ENCODE measurements around the gene KCNH8.
"Not testable (repeated sequence)": the region's sequence is repeated elsewhere in the genome, so short reads cannot be mapped to it uniquely, and the experiment has no call there.

Gene KCNH8

DNA sequence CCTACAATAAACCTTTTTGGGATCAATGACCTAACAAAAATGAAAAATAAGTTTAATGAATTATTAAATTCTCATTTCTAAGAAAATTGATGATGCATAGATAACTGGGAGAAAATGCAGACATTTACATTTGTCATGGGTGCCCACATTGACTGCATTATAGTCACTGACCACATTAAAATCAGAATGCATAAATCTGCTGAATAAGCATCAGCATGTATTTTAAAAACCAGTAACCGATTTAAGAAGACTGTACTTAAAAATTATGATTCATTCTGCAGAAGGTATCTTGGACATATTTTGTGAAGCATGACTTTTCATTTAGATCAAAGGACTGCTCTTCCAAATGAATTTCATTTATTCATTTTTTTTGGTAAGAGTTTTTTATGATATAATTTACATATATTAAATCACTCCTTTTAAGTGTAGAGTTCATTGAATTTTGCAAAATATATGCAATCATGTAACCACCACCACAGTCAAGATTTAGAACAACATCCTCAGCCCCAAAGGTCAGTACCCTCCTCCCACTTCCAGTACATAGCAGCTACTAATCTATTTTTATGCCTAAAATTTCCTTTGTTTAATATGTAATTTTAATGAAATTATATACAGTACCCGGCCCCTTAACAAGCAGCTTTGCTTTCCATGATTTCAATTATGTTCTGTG is 11.8 kb downstream of the KCNH8 start:
- DNase-seq, result no peak
- in situ Hi-C loops (cut with HindIII; ENCODE audit: low pct_ligation_motif_present, low pct_unique_long_range_greater_than_20kb, low sequenced_read_pairs), result no loop called here

DNA sequence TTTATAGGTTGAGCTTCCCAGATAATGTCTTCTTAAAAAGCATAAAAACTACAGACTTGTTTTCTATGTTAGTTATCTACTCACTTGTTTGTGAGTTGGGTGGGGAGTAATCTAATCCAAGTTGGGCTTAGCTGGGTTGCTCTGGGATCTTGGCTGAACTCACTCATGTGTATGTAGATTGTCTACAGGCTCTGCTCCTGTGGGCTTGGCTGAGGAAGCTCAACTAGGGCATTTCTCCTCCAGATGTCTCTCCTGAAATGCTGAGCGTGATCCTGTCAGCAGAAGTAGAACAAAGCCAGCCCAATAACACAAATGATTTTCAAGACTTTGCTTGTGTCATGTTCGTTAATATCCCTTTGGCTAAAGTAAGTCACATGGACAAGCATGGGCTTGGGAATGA is 17.3 kb downstream of the KCNH8 start:
- in situ Hi-C loops (cut with HindIII; ENCODE audit: low pct_ligation_motif_present, low pct_unique_long_range_greater_than_20kb, low sequenced_read_pairs), result no loop called here
- no peak for DNase-seq

DNA sequence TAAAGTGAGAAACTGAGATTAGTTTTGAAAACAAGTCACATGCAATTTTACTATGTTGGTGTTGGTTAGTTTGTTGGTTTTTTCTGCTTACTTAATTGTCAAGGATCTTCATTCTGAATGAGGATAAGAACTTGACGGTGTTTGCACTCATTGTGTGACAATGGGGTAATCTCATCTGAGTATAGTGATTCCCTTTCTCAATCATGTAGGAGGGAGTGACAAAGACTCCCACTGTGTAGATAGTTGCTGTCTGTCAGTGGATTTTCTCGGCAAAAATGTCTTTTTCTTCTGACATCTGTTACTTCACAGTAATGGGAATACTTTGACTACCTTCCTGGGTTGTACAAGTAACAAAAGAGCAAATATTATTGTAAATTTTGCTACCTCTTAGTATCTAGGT is 23.5 kb downstream of the KCNH8 start:
- in situ Hi-C loops (cut with HindIII; ENCODE audit: low pct_ligation_motif_present, low pct_unique_long_range_greater_than_20kb, low sequenced_read_pairs), result no loop called here
- DNase-seq, result no peak

DNA sequence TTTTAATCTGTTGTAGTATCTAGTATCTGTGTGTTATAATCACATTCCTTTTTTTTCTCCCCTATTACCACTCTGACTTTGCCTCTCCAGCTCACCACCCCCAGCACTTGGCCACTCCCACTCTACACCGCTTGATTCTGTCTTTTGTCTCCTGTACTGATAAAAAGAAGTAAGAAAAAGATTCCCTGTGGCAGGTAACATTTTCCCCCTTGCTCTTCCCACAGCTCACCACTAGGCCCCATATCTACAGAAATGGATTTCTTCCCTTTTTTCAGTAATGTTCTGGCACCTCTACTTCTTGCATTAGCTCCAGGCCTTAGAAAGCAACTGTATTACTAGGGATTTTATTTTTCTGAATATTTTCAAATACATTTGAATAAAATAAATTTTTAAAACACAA is 25.6 kb downstream of the KCNH8 start:
- DNase-seq, result no peak
- in situ Hi-C loops (cut with HindIII; ENCODE audit: low pct_ligation_motif_present, low pct_unique_long_range_greater_than_20kb, low sequenced_read_pairs), result no loop called here

DNA sequence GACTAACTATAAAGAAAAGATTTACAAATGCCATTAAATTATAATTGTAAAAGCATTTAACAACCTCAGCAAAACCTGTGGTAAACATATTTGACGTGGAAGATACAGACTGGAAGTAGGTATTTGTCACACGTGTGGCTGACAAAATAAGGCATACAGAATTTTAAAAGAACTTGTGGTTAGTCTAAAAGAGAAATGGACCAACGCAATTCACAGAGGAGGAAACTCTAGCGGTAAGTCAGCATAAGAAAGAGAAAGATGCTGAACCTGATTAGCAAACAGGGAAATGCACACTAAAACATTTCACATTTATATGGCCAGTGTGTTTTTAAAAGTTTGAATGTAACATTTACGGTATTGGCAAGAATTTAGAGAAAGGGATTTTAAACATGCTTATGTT is 35.3 kb downstream of the KCNH8 start:
- no peak for DNase-seq
- in situ Hi-C loops (cut with HindIII; ENCODE audit: low pct_ligation_motif_present, low pct_unique_long_range_greater_than_20kb, low sequenced_read_pairs), result no loop called here

GRCh38 chr3:19190126-19190525 is 41.8 kb downstream of the KCNH8 start:
- in situ Hi-C loops (cut with HindIII; ENCODE audit: low pct_ligation_motif_present, low pct_unique_long_range_greater_than_20kb, low sequenced_read_pairs), result no loop called here
- DNase-seq, result no peak

- no peak for DNase-seq
- in situ Hi-C loops (cut with HindIII; ENCODE audit: low pct_ligation_motif_present, low pct_unique_long_range_greater_than_20kb, low sequenced_read_pairs), result no loop called here
Measured at GRCh38 chr3:19190602-19191001, 42.3 kb downstream of the KCNH8 start.

DNA sequence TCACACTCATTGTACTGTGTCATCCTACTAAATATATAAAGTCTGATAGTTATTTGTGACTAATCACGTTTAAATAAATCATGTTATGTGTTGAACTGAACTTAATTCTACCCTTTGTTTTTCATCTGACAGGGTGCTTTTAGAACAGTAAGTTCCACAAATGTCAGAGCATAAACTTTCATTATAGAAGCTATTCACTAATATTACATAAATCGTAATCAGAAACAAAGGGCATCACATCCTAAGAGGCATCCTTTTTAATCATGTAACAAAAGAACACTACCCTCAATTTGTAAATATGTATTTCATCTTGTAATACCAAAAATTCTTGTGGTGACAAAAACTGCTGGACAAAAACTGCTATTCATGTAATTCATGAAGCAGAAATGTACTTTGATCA is 50.8 kb downstream of the KCNH8 start:
- DNase-seq, result no peak
- in situ Hi-C loops (cut with HindIII; ENCODE audit: low pct_ligation_motif_present, low pct_unique_long_range_greater_than_20kb, low sequenced_read_pairs), result no loop called here

DNA sequence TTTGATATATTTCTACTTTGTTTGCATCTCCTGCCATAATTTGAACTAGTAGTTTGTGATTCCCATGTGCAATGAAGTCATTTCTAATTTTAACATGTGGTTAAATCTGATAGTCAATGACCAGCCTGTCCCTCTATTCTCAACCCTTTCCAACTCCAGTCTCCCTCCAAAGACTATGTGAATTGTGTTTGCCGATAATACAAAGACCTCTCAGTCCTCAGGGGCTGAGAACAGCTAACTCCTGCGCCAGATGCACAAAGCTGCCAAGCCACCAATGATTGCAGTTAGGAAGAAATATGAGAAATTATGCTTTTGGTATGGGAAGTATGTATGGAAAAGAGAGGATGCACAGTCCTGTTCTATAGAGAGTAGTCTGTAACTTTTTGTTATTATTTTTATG is 54.0 kb downstream of the KCNH8 start:
- no peak for DNase-seq
- in situ Hi-C loops (cut with HindIII; ENCODE audit: low pct_ligation_motif_present, low pct_unique_long_range_greater_than_20kb, low sequenced_read_pairs), result no loop called here

- in situ Hi-C loops (cut with HindIII; ENCODE audit: low pct_ligation_motif_present, low pct_unique_long_range_greater_than_20kb, low sequenced_read_pairs), result no loop called here
- DNase-seq, result no peak
Measured at GRCh38 chr3:19202754-19203153, 54.4 kb downstream of the KCNH8 start.

- in situ Hi-C loops (cut with HindIII; ENCODE audit: low pct_ligation_motif_present, low pct_unique_long_range_greater_than_20kb, low sequenced_read_pairs), result no loop called here
- no peak for DNase-seq
Measured at GRCh38 chr3:19206540-19206939, 58.2 kb downstream of the KCNH8 start.

GRCh38 chr3:19213603-19214220 is 65.4 kb downstream of the KCNH8 start:
- in situ Hi-C loops (cut with HindIII; ENCODE audit: low pct_ligation_motif_present, low pct_unique_long_range_greater_than_20kb, low sequenced_read_pairs), result no loop called here
- peak; percentile 19 for DNase-seq

DNA sequence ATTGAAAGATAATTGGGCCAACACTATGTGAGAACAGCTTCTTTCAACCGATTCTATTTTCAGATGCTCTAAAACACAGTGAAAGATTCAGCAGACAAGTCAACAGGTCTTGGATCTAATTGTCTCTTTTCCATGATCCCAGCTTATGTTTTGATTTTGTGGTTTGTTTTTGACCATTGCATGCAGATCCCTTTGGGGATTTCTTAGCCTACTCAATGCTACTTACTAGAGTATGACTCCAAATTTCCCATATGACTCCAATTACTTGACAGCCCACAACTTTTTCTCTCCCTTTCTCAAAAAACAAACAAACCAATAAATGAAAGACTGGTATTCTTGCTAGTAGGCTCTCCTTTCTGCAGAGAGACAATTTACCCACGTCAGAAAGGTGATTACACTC is 67.1 kb downstream of the KCNH8 start:
- DNase-seq, result no peak
- in situ Hi-C loops (cut with HindIII; ENCODE audit: low pct_ligation_motif_present, low pct_unique_long_range_greater_than_20kb, low sequenced_read_pairs), result no loop called here

DNA sequence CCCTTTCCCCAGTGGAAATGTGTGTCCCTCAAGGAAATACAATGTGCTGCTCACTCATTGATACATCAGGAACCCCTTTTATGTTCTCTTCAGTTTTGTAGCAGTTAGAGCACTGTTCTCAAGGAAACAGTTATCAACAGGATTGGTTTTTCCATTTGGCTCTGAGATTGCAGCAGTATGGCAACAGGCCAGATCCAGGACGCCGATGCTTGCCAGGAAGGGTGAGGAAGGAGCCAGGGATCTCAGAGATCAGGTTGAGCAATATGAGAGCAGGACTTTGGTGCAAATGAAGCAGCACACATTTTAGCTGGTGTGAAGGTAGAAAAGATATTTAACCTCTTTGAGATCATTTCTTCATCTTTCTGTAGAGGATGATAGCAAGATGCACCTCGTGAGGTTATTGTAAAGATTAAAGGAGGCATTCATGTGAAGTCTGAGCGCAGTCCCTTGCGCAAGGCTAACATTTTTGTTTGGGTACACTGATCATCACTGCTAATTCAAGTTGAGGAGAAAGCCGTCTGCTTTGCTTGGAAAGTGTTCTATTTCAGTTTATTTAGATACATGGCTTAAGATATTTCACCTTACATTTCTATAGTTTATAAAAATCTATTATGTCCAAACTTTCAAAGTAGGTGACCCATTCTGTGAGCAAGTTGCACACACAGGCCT is 68.5 kb downstream of the KCNH8 start:
- DNase-seq, result no peak
- in situ Hi-C loops (cut with HindIII; ENCODE audit: low pct_ligation_motif_present, low pct_unique_long_range_greater_than_20kb, low sequenced_read_pairs), result no loop called here

DNA sequence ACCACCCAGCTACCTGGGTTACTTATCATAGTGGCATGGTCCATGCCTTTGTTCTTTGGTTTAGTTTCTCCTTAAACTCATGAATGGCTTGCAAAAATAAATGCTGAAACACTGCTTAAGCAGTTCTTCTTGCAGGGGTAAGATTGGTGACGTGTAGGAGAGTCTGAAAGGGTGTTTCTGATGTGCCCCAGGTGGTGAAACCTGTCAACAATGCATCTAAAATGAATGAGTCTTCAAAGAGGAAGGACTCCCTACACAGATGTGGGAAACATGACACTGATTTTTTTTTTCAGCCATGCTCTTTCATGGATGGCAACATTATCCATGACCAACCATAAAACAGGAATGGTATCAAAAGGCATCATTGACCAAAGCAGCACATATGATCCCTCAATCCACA is 72.0 kb downstream of the KCNH8 start:
- DNase-seq, result no peak
- in situ Hi-C loops (cut with HindIII; ENCODE audit: low pct_ligation_motif_present, low pct_unique_long_range_greater_than_20kb, low sequenced_read_pairs), result no loop called here

DNA sequence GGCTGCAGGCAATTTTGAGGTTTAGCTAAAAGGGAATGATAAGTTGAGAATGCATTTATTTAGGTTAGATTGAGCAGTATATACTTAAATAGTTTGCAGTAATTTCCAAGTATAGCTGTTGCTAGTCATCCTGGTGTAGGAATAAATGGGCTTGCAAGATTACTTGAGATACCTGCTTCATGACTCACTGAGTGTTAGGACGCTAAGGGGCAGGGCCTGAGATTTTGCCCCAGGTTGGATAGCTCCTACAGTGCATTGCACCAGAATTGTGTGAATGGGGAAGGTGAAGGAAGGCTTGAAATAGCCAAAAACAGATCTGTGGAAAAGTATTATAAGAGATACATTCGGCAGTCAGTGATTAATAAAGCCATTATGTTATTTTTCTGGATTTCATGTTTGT is 72.8 kb downstream of the KCNH8 start:
- DNase-seq, result no peak
- in situ Hi-C loops (cut with HindIII; ENCODE audit: low pct_ligation_motif_present, low pct_unique_long_range_greater_than_20kb, low sequenced_read_pairs), result no loop called here

- in situ Hi-C loops (cut with HindIII; ENCODE audit: low pct_ligation_motif_present, low pct_unique_long_range_greater_than_20kb, low sequenced_read_pairs), result no loop called here
- DNase-seq, result no peak
Measured at GRCh38 chr3:19226479-19226878, 78.2 kb downstream of the KCNH8 start.

DNA sequence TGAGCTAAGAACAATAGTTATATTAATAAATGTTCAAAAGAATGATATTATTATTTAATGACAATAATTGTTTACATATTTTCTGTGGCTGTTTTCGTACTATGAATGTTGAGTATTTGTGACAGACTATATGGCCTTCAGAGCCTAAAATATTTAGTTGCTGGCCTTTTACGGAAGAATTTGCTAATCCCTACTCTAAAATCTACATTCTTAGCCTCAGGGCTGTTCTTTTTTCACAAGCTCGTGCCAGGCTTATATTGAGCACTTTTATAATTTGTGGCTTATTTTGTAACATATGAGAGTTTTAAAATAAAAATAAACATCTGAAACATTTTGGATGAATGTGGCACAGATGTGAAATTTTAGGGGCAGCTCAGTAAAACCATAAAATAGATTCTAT is 79.9 kb downstream of the KCNH8 start:
- in situ Hi-C loops (cut with HindIII; ENCODE audit: low pct_ligation_motif_present, low pct_unique_long_range_greater_than_20kb, low sequenced_read_pairs), result no loop called here
- DNase-seq, result no peak

DNA sequence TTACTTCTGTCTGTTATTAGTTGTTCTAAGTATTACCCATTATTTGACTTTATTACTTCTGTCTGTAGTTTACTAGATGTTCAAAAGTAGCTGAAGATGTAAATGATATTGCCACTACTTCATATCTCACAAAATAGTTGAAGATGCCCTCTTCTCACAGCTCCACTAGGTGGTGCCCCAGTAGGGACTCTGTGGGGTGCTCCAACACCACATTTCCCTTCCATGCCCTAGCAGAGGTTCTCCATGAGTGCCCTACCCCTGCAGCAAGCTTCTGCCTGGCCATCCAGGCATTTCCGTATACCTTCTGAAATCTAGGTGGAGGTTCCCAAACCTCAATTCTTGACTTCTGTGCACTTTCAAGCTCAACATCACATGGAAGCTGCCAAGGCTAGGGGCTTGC is 80.8 kb downstream of the KCNH8 start:
- in situ Hi-C loops (cut with HindIII; ENCODE audit: low pct_ligation_motif_present, low pct_unique_long_range_greater_than_20kb, low sequenced_read_pairs), result no loop called here
- no peak for DNase-seq

GRCh38 chr3:19229881-19230280 is 81.6 kb downstream of the KCNH8 start:
- DNase-seq; in situ Hi-C loops (cut with HindIII; ENCODE audit: low pct_ligation_motif_present, low pct_unique_long_range_greater_than_20kb, low sequenced_read_pairs): not testable (repeated sequence)

Data from ACHN (cell line).